GM10847 (cell line): ENCODE measurements around the gene C14orf180.

Experiments used
- POLR2A ChIP-seq: IDR thresholded peaks from 2 replicates; pipeline ENCODE4 v1.6.1; 2011; ENCODE audit not compliant: insufficient read length; ENCODE audit errors: extremely low read depth

C14orf180 gene

GRCh38 chr14:104578321-104578720 lies 1.2 kb upstream of the C14orf180 start:
- TF ChIP-seq POLR2A: no peak

- TF ChIP-seq POLR2A: no peak
Measured at GRCh38 chr14:104580961-104581360, 1.4 kb downstream of the C14orf180 start.

- no peak for TF ChIP-seq POLR2A
Measured at GRCh38 chr14:104581521-104581920, 2.0 kb downstream of the C14orf180 start.

GRCh38 chr14:104582005-104582404 lies 2.4 kb downstream of the C14orf180 start:
- TF ChIP-seq POLR2A: no peak

- no peak for TF ChIP-seq POLR2A
Measured at GRCh38 chr14:104582662-104583061, 3.1 kb downstream of the C14orf180 start.

- TF ChIP-seq POLR2A: no peak
Measured at GRCh38 chr14:104583424-104584306, 4.1 kb downstream of the C14orf180 start.

GRCh38 chr14:104584557-104584956 lies 5.0 kb downstream of the C14orf180 start:
- no peak for TF ChIP-seq POLR2A

- TF ChIP-seq POLR2A: no peak
Measured at GRCh38 chr14:104585966-104586697, 6.6 kb downstream of the C14orf180 start.

- TF ChIP-seq POLR2A: no peak
Measured at GRCh38 chr14:104586832-104587620, 7.5 kb downstream of the C14orf180 start.

- TF ChIP-seq POLR2A: no peak
Measured at GRCh38 chr14:104587641-104588040, 8.1 kb downstream of the C14orf180 start.

GRCh38 chr14:104588066-104588857 lies 8.7 kb downstream of the C14orf180 start:
- no peak for TF ChIP-seq POLR2A

GRCh38 chr14:104589338-104590195 lies 10.0 kb downstream of the C14orf180 start:
- TF ChIP-seq POLR2A: no peak

GRCh38 chr14:104590240-104590965 lies 10.8 kb downstream of the C14orf180 start:
- TF ChIP-seq POLR2A: no peak

GRCh38 chr14:104591031-104591430 lies 11.5 kb downstream of the C14orf180 start:
- TF ChIP-seq POLR2A: no peak
